H1 (cell line): ENCODE results near the gene ASB3. TPM values are rescaled to one million over a fixed set of nuclear protein-coding genes. Genes with fewer than 3 reads are reported as not detected.

ENCODE experiments used
- CTCF ChIA-PET: fragments of 300-600 bp; sonication (Branson Sonifier 250); formaldehyde crosslinking; loops from one replicate; lab custom pipeline; 2021; ENCODE audit not compliant: partially characterized antibody; lab: Charles Lee
- POLR2A ChIA-PET: fragments of 300-600 bp; sonication (Branson Sonifier 250); formaldehyde crosslinking; loops from one replicate; lab custom pipeline; 2021; ENCODE audit warnings: inconsistent platforms; ENCODE audit not compliant: partially characterized antibody; lab: Charles Lee
- DNase-seq, 2 experiments: peaks; one replicate each; pipeline versions ENCODE4 v3.0.0 to v3.0.0-alpha.2; 2010 to 2022; ENCODE audit warnings: low spot score in 2 of 2, low read depth in 1 of 2, mixed read lengths in 1 of 2
- FAIRE-seq: peaks from 2 replicates; lab custom pipeline; 2011; peaks lifted over from hg19 to GRCh38; lab: Jason Lieb, UNC
- H2AFZ ChIP-seq: 2 replicates; pipeline ENCODE4 v1.8.1; 2012; ENCODE audit warnings: low read length, inconsistent platforms
- H2AK5ac ChIP-seq: 2 replicates; pipeline ENCODE4 v1.6.1; 2013; ENCODE audit warnings: low read depth, low read length
- H2BK120ac ChIP-seq: replicated peaks from 2 replicates; pipeline ENCODE3; 2013; ENCODE audit warnings: low read depth, low read length, inconsistent platforms
- H2BK12ac ChIP-seq: 2 replicates; pipeline ENCODE4 v1.6.1; 2013; ENCODE audit warnings: low read depth, low read length
- H2BK15ac ChIP-seq: 2 replicates; pipeline ENCODE4 v1.6.1; 2013; ENCODE audit warnings: low read length
- H2BK20ac ChIP-seq: 2 replicates; pipeline ENCODE4 v1.6.1; 2013; ENCODE audit warnings: low read length
- H2BK5ac ChIP-seq: 2 replicates; pipeline ENCODE4 v1.6.1; 2013; ENCODE audit warnings: low read depth, low read length
- H3K14ac ChIP-seq: 2 replicates; pipeline ENCODE4 v1.6.1; 2013; ENCODE audit warnings: inconsistent platforms; ENCODE audit not compliant: insufficient read length
- H3K18ac ChIP-seq: 2 replicates; pipeline ENCODE4 v1.6.1; 2013; ENCODE audit warnings: low read length; ENCODE audit errors: extremely low read depth
- H3K23ac ChIP-seq: 2 replicates; pipeline ENCODE4 v1.6.1; 2013; ENCODE audit warnings: inconsistent platforms; ENCODE audit not compliant: insufficient read length
- H3K23me2 ChIP-seq: 2 replicates; pipeline ENCODE4 v1.6.1; 2013; ENCODE audit warnings: low read depth, low read length
- H3K27ac ChIP-seq: 2 replicates; pipeline ENCODE4 v1.6.1; 2011; ENCODE audit warnings: low read depth, low read length, inconsistent platforms
- H3K27me3 ChIP-seq, 4 experiments: replicated peaks in 1 of 4; 1 replicate in 1 of 4; 2 replicates in 3 of 4; pipeline versions ENCODE4 v1.6.1 to v1.8.1; 2011 to 2013; ENCODE audit warnings: low read length in 3 of 4, mild to moderate bottlenecking in 3 of 4, inconsistent platforms in 2 of 4, mixed read lengths in 2 of 4, moderate library complexity in 1 of 4; ENCODE audit not compliant: control insufficient read depth in 3 of 4, insufficient read depth in 3 of 4; ENCODE audit errors: extremely low read depth in 1 of 4
- H3K36me3 ChIP-seq, 4 experiments: 2 replicates each; pipeline versions ENCODE4 v1.6.1 to v1.8.1; 2011 to 2013; ENCODE audit warnings: mild to moderate bottlenecking in 4 of 4, low read length in 3 of 4, moderate library complexity in 2 of 4, control low read depth in 1 of 4, inconsistent platforms in 1 of 4; ENCODE audit not compliant: insufficient read depth in 4 of 4, control insufficient read depth in 2 of 4
- H3K4ac ChIP-seq: replicated peaks from 2 replicates; pipeline ENCODE3; 2013; ENCODE audit warnings: low read length, low read depth, mixed read lengths, inconsistent platforms; ENCODE audit not compliant: insufficient read length
- H3K4me1 ChIP-seq, 4 experiments: replicated peaks in 1 of 4; 1 replicate in 1 of 4; 2 replicates in 3 of 4; pipeline versions ENCODE4 v1.6.1 to v1.8.1; 2011 to 2013; ENCODE audit warnings: low read length in 3 of 4, inconsistent platforms in 2 of 4, mixed read lengths in 1 of 4; ENCODE audit not compliant: insufficient read depth in 4 of 4, control insufficient read depth in 3 of 4
- H3K4me2 ChIP-seq, 2 experiments: 2 replicates each; pipeline versions ENCODE4 v1.6.1 to v1.8.1; 2011 to 2013; ENCODE audit warnings: low read depth in 2 of 2, low read length in 2 of 2, control low read depth in 1 of 2, inconsistent platforms in 1 of 2, mild to moderate bottlenecking in 1 of 2; ENCODE audit not compliant: insufficient read depth in 1 of 2
- H3K4me3 ChIP-seq, 4 experiments: fragments of 200-600, 300-600 bp in 1 of 4; sonication (generic), shearing (Covaris generic), sonication (Bioruptor Twin) in 1 of 4; 2 replicates each; pipeline versions ENCODE4 v1.5.1 to v1.8.1; 2011 to 2016; ENCODE audit warnings: low read length in 4 of 4, low read depth in 3 of 4, control low read depth in 2 of 4, inconsistent platforms in 2 of 4, mild to moderate bottlenecking in 2 of 4, mixed read lengths in 1 of 4, moderate library complexity in 1 of 4; ENCODE audit not compliant: insufficient read depth in 2 of 4; ENCODE audit errors: extremely low read depth in 1 of 4
- H3K56ac ChIP-seq: replicated peaks from 2 replicates; pipeline ENCODE3; 2013; ENCODE audit warnings: low read depth, mild to moderate bottlenecking, mixed read lengths, low read length, inconsistent platforms; ENCODE audit not compliant: insufficient read length
- H3K79me1 ChIP-seq: 2 replicates; pipeline ENCODE4 v1.6.1; 2013; ENCODE audit warnings: low read depth, low read length, control low read depth
- H3K79me2 ChIP-seq, 2 experiments: 2 replicates each; pipeline versions ENCODE4 v1.6.1 to v1.8.1; 2012 to 2013; ENCODE audit warnings: low read length in 2 of 2, mild to moderate bottlenecking in 2 of 2, inconsistent platforms in 1 of 2; ENCODE audit not compliant: insufficient read depth in 2 of 2, control insufficient read depth in 1 of 2
- H3K9ac ChIP-seq, 4 experiments: replicated peaks in 1 of 4; 1 replicate in 1 of 4; 2 replicates in 3 of 4; pipeline versions ENCODE4 v1.6.1 to v1.8.1; 2011 to 2013; ENCODE audit warnings: low read depth in 3 of 4, low read length in 3 of 4, control low read depth in 2 of 4, mild to moderate bottlenecking in 2 of 4, moderate library complexity in 2 of 4, inconsistent platforms in 1 of 4; ENCODE audit errors: extremely low read depth in 1 of 4
- H3K9me3 ChIP-seq, 2 experiments: 2 replicates each; pipeline versions ENCODE4 v1.6.1 to v1.8.1; 2012 to 2013; ENCODE audit warnings: mild to moderate bottlenecking in 2 of 2, moderate library complexity in 2 of 2, control low read depth in 1 of 2, inconsistent platforms in 1 of 2, low read depth in 1 of 2, low read length in 1 of 2, mixed read lengths in 1 of 2; ENCODE audit not compliant: insufficient read depth in 2 of 2
- H4K20me1 ChIP-seq, 2 experiments: replicated peaks in 1 of 2; 2 replicates each; pipeline versions ENCODE3 to v1.8.1; 2011 to 2013; ENCODE audit warnings: inconsistent platforms in 2 of 2, low read length in 2 of 2, mild to moderate bottlenecking in 1 of 2; ENCODE audit not compliant: insufficient read depth in 2 of 2, control insufficient read depth in 1 of 2
- H4K5ac ChIP-seq: 2 replicates; pipeline ENCODE4 v1.6.1; 2013; ENCODE audit warnings: low read length, low read depth, mixed read lengths, inconsistent platforms; ENCODE audit not compliant: insufficient read length
- H4K8ac ChIP-seq: 2 replicates; pipeline ENCODE4 v1.8.0; 2013; ENCODE audit warnings: mild to moderate bottlenecking, moderate library complexity, low read length, inconsistent platforms; ENCODE audit not compliant: insufficient read depth; ENCODE audit errors: extremely low read depth
- H4K91ac ChIP-seq: replicated peaks from 2 replicates; pipeline ENCODE3; 2013; ENCODE audit warnings: low read length, mixed read lengths, inconsistent platforms; ENCODE audit not compliant: insufficient read length
- BACH1 ChIP-seq: IDR thresholded peaks from 2 replicates; pipeline ENCODE4 v1.6.1; 2012; ENCODE audit warnings: low read length, improper control_type of control experiment
- CBX5 ChIP-seq: fragments of 300-800, 300-1000 bp; sonication (generic); IDR thresholded peaks from 2 replicates; pipeline ENCODE4 v1.7.1; 2016; ENCODE audit warnings: antibody characterized with exemption, low read length, low read depth
- CTBP2 ChIP-seq: IDR thresholded peaks from 2 replicates; pipeline ENCODE4 v1.7.0; 2011; ENCODE audit warnings: borderline replicate concordance, mild to moderate bottlenecking, moderate library complexity, mixed read lengths, low read length; ENCODE audit not compliant: insufficient read depth, insufficient read length
- GTF2F1 ChIP-seq: IDR thresholded peaks from 2 replicates; pipeline ENCODE4 v1.6.1; 2012; ENCODE audit warnings: low read depth, low read length, improper control_type of control experiment, borderline replicate concordance
- SIN3A ChIP-seq, 2 experiments: IDR thresholded peaks in 1 of 2; conservative IDR thresholded peaks in 1 of 2; 2 replicates each; pipeline ENCODE4 v1.6.1; 2011 to 2012; ENCODE audit warnings: low read length in 2 of 2, improper control_type of control experiment in 1 of 2, low read depth in 1 of 2, mild to moderate bottlenecking in 1 of 2
- SP2 ChIP-seq: IDR thresholded peaks from 2 replicates; pipeline ENCODE4 v1.6.1; 2012; ENCODE audit warnings: mild to moderate bottlenecking, low read length, inconsistent platforms
- SP4 ChIP-seq: IDR thresholded peaks from 2 replicates; pipeline ENCODE4 v1.6.1; 2012; ENCODE audit warnings: low read length, inconsistent platforms
- WGBS, 2 experiments: shearing (Covaris generic) in 1 of 2; methylation state at CpG; one replicate each; pipeline versions ENCODE4 v1.1.6 to v1.1.7; 2013 to 2015; ENCODE audit warnings: low lambda C conversion rate in 2 of 2, mixed read lengths in 2 of 2, inconsistent platforms in 1 of 2, low coverage in 1 of 2, missing lambda C conversion rate in 1 of 2; ENCODE audit not compliant: insufficient replicate concordance in 2 of 2, insufficient coverage in 1 of 2, insufficient read length in 1 of 2; ENCODE audit errors: extremely low coverage in 1 of 2, missing lambda C conversion rate in 1 of 2; 5-methylcytosine and 5-hydroxymethylcytosine counted together
- polyA plus RNA-seq, 7 experiments: library from polyadenylated mRNA; depleted of rRNA in 3 of 7; stranded (reverse) in 5 of 7; unstranded in 2 of 7; fragments of >200 nt in 5 of 7; fragments of 200-250 nt in 2 of 7; gene quantifications; 1 replicate in 5 of 7; 2 replicates in 1 of 7; 4 replicates in 1 of 7; pipeline versions ENCODE4 v1.2.1 to v1.2.3, GENCODE V29; 2011 to 2013; ENCODE audit warnings: missing spikeins in 2 of 7, mixed read lengths in 2 of 7
- total RNA-seq: library from RNA; stranded (reverse); fragmentation: NEBNext Ultra II Directional; extraction: Animal tissue kit (Norgen Biotek cat#: 25700); gene quantifications from 2 replicates; pipeline ENCODE4 v1.2.1, GENCODE V29; 2021
- TF ChIP-seq, protein P1 (sequence below), 3 experiments: IDR thresholded peaks; 1 replicate in 2 of 3; 2 replicates in 1 of 3; pipeline versions ENCODE4 v1.5.1 to v1.6.1; 2011; ENCODE audit warnings: low read length in 3 of 3, mild to moderate bottlenecking in 3 of 3, inconsistent platforms in 2 of 3, low read depth in 1 of 3, moderate library complexity in 1 of 3; ENCODE audit not compliant: insufficient read depth in 1 of 3; ENCODE audit errors: control extremely low read depth in 1 of 3
- TF ChIP-seq, protein P2 (sequence below): IDR thresholded peaks from 2 replicates; pipeline ENCODE4 v1.6.1; 2012; ENCODE audit warnings: low read length, inconsistent platforms

ASB3 gene
- total and polyA plus RNA-seq, 2 of the 8 experiments (the other 6 are each of a cell fraction or from before 2014, with no cell fraction given): 22.6 to 25.4 TPM

DNA sequence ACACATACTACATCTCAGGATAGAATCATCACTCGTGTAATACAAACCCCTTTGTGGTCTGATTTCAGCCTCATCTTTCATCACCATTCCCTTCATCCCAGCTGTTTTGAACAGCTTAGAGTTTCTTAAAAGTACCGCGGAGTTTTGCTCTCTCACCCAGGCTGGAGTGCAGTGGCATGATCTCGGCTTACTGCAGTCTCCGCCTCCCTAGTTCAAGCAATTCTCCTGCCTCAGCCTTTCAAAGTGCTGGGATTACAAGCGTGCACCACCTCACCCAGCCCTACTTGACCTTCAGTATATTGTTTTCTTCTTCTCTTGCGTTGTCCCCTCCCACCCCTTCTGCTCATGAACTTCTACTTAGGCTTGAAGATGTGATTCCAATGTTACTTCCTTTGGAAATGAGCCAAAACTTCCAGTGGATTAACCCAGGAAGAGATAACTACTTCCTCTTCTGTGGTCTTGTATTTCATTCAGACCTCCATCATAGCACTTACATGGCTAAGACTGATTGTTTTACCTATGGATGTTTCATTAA lies 15.9 kb upstream of the ASB3 start:
- Histone ChIP-seq H4K5ac (no peak overlapping the region), H2BK20ac (no peak overlapping the region), H3K9me3 (no peaks in the 10 kb centered on the region), H3K23ac (no peak overlapping the region), H3K23me2 (no peaks in the 10 kb centered on the region; the same call in 1 of the 2 replicates), H3K4me2 (no peak overlapping the region), H2AFZ (no peak overlapping the region), H3K27ac (no peak overlapping the region), H2BK12ac (no peak overlapping the region), H3K79me1 (no peaks in the 10 kb centered on the region), H3K79me2 (no peaks in the 10 kb centered on the region), H3K18ac (no peak overlapping the region), H3K56ac (no peak overlapping the region), H3K14ac (no peak overlapping the region), H3K4me3 (no peak overlapping the region), H4K20me1 (no peaks in the 10 kb centered on the region), H3K4me1 (no peaks in the 10 kb centered on the region), H4K91ac (no peak overlapping the region), H3K4ac (no peak overlapping the region), H2BK5ac (no peak overlapping the region), H2BK15ac (no peak overlapping the region), H4K8ac (no peak overlapping the region), H2AK5ac (no peak overlapping the region), H3K27me3 (no peaks in the 10 kb centered on the region), H3K9ac (no peak overlapping the region), H3K36me3 (peaks cover 0 to 32% (median 3%) of the 10 kb centered on the region in 4 experiments; a peak in 7 of 8 replicates), H2BK120ac (no peak overlapping the region)
- CTCF ChIA-PET: interaction anchor here (0.7 to 2.3 kb wide), 2 partner anchors 17 to 1564 kb away, joined by 3 to 6 read pairs; no protein-coding TSS in a partner anchor
- no peak for FAIRE-seq
- WGBS, 2 experiments: 93% methylated on average over 7 of the region's 7 CpGs; no CpG with 5 or more reads in 1 of the 2 experiments
- no peak for DNase-seq
- POLR2A ChIA-PET: interaction anchor here (0.9 to 1.2 kb wide), 2 partner anchors 16 to 18 kb away, joined by 3 read pairs; partner anchors contain the start of genes ASB3 and ERLEC1
- TF ChIP-seq SP4: no peak
- TF ChIP-seq SIN3A (conservative IDR thresholded peaks at IDR 0.05 in 1 of 2, IDR thresholded peaks at IDR 0.05 in 1 of 2; ENCODE audit: low read depth in 1 of 2, low read length in 2 of 2): no peak
- no peak for TF ChIP-seq GTF2F1
- no peak for TF ChIP-seq CBX5
- TF ChIP-seq CTBP2: no peak
- TF ChIP-seq SP2: no peak
- TF ChIP-seq, protein P1, sequence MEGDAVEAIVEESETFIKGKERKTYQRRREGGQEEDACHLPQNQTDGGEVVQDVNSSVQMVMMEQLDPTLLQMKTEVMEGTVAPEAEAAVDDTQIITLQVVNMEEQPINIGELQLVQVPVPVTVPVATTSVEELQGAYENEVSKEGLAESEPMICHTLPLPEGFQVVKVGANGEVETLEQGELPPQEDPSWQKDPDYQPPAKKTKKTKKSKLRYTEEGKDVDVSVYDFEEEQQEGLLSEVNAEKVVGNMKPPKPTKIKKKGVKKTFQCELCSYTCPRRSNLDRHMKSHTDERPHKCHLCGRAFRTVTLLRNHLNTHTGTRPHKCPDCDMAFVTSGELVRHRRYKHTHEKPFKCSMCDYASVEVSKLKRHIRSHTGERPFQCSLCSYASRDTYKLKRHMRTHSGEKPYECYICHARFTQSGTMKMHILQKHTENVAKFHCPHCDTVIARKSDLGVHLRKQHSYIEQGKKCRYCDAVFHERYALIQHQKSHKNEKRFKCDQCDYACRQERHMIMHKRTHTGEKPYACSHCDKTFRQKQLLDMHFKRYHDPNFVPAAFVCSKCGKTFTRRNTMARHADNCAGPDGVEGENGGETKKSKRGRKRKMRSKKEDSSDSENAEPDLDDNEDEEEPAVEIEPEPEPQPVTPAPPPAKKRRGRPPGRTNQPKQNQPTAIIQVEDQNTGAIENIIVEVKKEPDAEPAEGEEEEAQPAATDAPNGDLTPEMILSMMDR (IDR thresholded peaks at IDR 0.05; ENCODE audit: control extremely low read depth in 1 of 3, insufficient read depth in 1 of 3, low read depth in 1 of 3, low read length in 3 of 3): no peak
- TF ChIP-seq BACH1: no peak
- TF ChIP-seq, protein P2, sequence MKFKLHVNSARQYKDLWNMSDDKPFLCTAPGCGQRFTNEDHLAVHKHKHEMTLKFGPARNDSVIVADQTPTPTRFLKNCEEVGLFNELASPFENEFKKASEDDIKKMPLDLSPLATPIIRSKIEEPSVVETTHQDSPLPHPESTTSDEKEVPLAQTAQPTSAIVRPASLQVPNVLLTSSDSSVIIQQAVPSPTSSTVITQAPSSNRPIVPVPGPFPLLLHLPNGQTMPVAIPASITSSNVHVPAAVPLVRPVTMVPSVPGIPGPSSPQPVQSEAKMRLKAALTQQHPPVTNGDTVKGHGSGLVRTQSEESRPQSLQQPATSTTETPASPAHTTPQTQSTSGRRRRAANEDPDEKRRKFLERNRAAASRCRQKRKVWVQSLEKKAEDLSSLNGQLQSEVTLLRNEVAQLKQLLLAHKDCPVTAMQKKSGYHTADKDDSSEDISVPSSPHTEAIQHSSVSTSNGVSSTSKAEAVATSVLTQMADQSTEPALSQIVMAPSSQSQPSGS: no peak
